ENCODE data around the gene MOB3A. TPM values are rescaled to one million over a fixed set of nuclear protein-coding genes. Genes with fewer than 3 reads are reported as not detected.
A peak's percentile ranks its signal among the peaks of the same experiment; 100 is the strongest.

Gene MOB3A
- total RNA-seq, 5 donors from 2014 or later (not counting 1 experiment from before 2014, with no cell fraction given), result 98.6 to 162 (median 142) TPM

GRCh38 chr19:2058570-2059421 is 37.3 kb downstream of the MOB3A start:
- Mint-ChIP-seq H3K27me3 (no peaks in the 10 kb centered on the region), H3K27ac (peak overlapping the region; percentile 81 to 85), H3K4me3 (peak overlapping the region in 2 of 3 donors; percentile 21 to 89), H3K36me3 (no peaks in the 10 kb centered on the region), H3K4me1 (peaks cover 48 to 65% (median 56%) of the 10 kb centered on the region in 3 donors), H3K9me3 (no peaks in the 10 kb centered on the region)
- 84% methylated on average over 6 of the region's 27 CpGs for whole genome bisulfite sequencing (ENCODE audit: insufficient coverage)
- DNase-seq (no peak), ATAC-seq (replicated peaks in 1 of 4) (no peak)
- Histone ChIP-seq H3K4me1 (ENCODE audit: control insufficient read depth in 1 of 2, extremely low read depth in 1 of 2, insufficient read depth in 2 of 2, low read length in 2 of 2) (peaks cover 50 to 81% of the 10 kb centered on the region in 2 experiments), H3K27ac (ENCODE audit: low read length) (peak overlapping the region; percentile 95), H3K36me3 (ENCODE audit: control insufficient read depth in 2 of 2, extremely low read depth in 1 of 2, insufficient read depth in 1 of 2, low read length in 1 of 2) (no peaks in the 10 kb centered on the region), H3K9me3 (no peaks in the 10 kb centered on the region), H3K4me3 (ENCODE audit: control insufficient read depth in 1 of 2, extremely low read depth in 1 of 2, low read length in 1 of 2) (no peak overlapping the region), H3K27me3 (replicated peaks in 1 of 2; ENCODE audit: control insufficient read depth in 2 of 2, extremely low read depth in 1 of 2, insufficient read depth in 2 of 2, low read length in 1 of 2) (no peaks in the 10 kb centered on the region)
- ChIA-PET CTCF (interaction anchor here in 1 of 2 donors (0.5 kb wide), 1 partner anchor 14 kb away, joined by 3 read pairs; no protein-coding TSS in a partner anchor), POLR2A (interaction anchor here in 1 of 2 donors (0.6 kb wide), 2 partner anchors 27 to 122 kb away, joined by 3 read pairs; no protein-coding TSS in a partner anchor)

GRCh38 chr19:2057484-2058469 is 38.3 kb downstream of the MOB3A start:
- Mint-ChIP-seq H3K4me3 (peak overlapping the region in 2 of 3 donors; percentile 13 to 89), H3K27ac (peak overlapping the region; percentile 81 to 85), H3K9me3 (no peaks in the 10 kb centered on the region), H3K4me1 (peaks cover 54 to 71% (median 55%) of the 10 kb centered on the region in 3 donors), H3K27me3 (no peaks in the 10 kb centered on the region), H3K36me3 (no peaks in the 10 kb centered on the region)
- no peak overlapping the region for H3K4me3 ChIP-seq (ENCODE audit: control insufficient read depth in 1 of 2, extremely low read depth in 1 of 2, low read length in 1 of 2)
- no peaks in the 10 kb centered on the region for H3K36me3 ChIP-seq (ENCODE audit: control insufficient read depth in 2 of 2, extremely low read depth in 1 of 2, insufficient read depth in 1 of 2, low read length in 1 of 2)
- H3K27me3 ChIP-seq (replicated peaks in 1 of 2; ENCODE audit: control insufficient read depth in 2 of 2, extremely low read depth in 1 of 2, insufficient read depth in 2 of 2, low read length in 1 of 2), result no peaks in the 10 kb centered on the region
- peaks cover 50 to 89% of the 10 kb centered on the region in 2 experiments for H3K4me1 ChIP-seq (ENCODE audit: control insufficient read depth in 1 of 2, extremely low read depth in 1 of 2, insufficient read depth in 2 of 2, low read length in 2 of 2)
- peak overlapping the region; percentile 63 for H3K27ac ChIP-seq (ENCODE audit: low read length)
- no peaks in the 10 kb centered on the region for H3K9me3 ChIP-seq
- ChIA-PET POLR2A (interaction anchor here in 1 of 2 donors (0.6 kb wide), 1 partner anchor 121 kb away, joined by 3 read pairs; no protein-coding TSS in a partner anchor), CTCF (interaction anchor here in 1 of 2 donors (0.5 kb wide), 1 partner anchor 62 kb away, joined by 4 read pairs; no protein-coding TSS in a partner anchor)
- ATAC-seq (replicated peaks in 1 of 4) (no peak), DNase-seq (no peak)
- 82% methylated on average over 20 of the region's 23 CpGs for WGBS (ENCODE audit: insufficient coverage)

- peak overlapping the region; percentile 81 to 85 for H3K27ac Mint-ChIP-seq
- H3K36me3 ChIP-seq (ENCODE audit: control insufficient read depth in 2 of 2, extremely low read depth in 1 of 2, insufficient read depth in 1 of 2, low read length in 1 of 2), result no peaks in the 10 kb centered on the region
- no peaks in the 10 kb centered on the region for H3K9me3 ChIP-seq
- H3K4me3 ChIP-seq (ENCODE audit: control insufficient read depth in 1 of 2, extremely low read depth in 1 of 2, low read length in 1 of 2), result peak overlapping the region in 1 of 2 donors; percentile 19
- H3K4me3 Mint-ChIP-seq, result peak overlapping the region; percentile 34 to 89 (median 56)
- CTCF ChIA-PET, result no interaction called here
- POLR2A ChIA-PET, result no interaction called here
- WGBS (ENCODE audit: insufficient coverage), result 11% methylated on average over 1 of the region's 5 CpGs
- ATAC-seq (replicated peaks in 1 of 4), result no peak
- H3K27me3 Mint-ChIP-seq, result no peaks in the 10 kb centered on the region
- H3K27me3 ChIP-seq (replicated peaks in 1 of 2; ENCODE audit: control insufficient read depth in 2 of 2, extremely low read depth in 1 of 2, insufficient read depth in 2 of 2, low read length in 1 of 2), result no peaks in the 10 kb centered on the region
- peak in 1 of 35 experiments; percentile 27 for DNase-seq
- H3K4me1 ChIP-seq (ENCODE audit: control insufficient read depth in 1 of 2, extremely low read depth in 1 of 2, insufficient read depth in 2 of 2, low read length in 2 of 2), result peaks cover 51 to 89% of the 10 kb centered on the region in 2 experiments
- peak overlapping the region; percentile 63 for H3K27ac ChIP-seq (ENCODE audit: low read length)
- H3K4me1 Mint-ChIP-seq, result peaks cover 54 to 70% (median 59%) of the 10 kb centered on the region in 3 donors
- H3K9me3 Mint-ChIP-seq, result no peaks in the 10 kb centered on the region
- H3K36me3 Mint-ChIP-seq, result no peaks in the 10 kb centered on the region
Observed at GRCh38 chr19:2056837-2057192, 39.3 kb downstream of the MOB3A start.

- CTCF ChIA-PET, result no interaction called here
- DNase-seq (peak in 1 of 35 experiments; percentile 25), ATAC-seq (replicated peaks in 1 of 4) (no peak)
- 48% methylated on average over 17 of the region's 22 CpGs for WGBS (ENCODE audit: insufficient coverage)
- POLR2A ChIA-PET, result no interaction called here
- Mint-ChIP-seq H3K27me3 (no peaks in the 10 kb centered on the region), H3K27ac (peak overlapping the region; percentile 94), H3K9me3 (no peaks in the 10 kb centered on the region), H3K4me3 (peak overlapping the region in 1 of 3 donors; percentile 89), H3K4me1 (peaks cover 58 to 72% (median 66%) of the 10 kb centered on the region in 3 donors), H3K36me3 (no peaks in the 10 kb centered on the region)
- Histone ChIP-seq H3K4me1 (ENCODE audit: control insufficient read depth in 1 of 2, extremely low read depth in 1 of 2, insufficient read depth in 2 of 2, low read length in 2 of 2) (peaks cover 53 to 91% of the 10 kb centered on the region in 2 experiments), H3K4me3 (ENCODE audit: control insufficient read depth in 1 of 2, extremely low read depth in 1 of 2, low read length in 1 of 2) (no peak overlapping the region), H3K36me3 (ENCODE audit: control insufficient read depth in 2 of 2, extremely low read depth in 1 of 2, insufficient read depth in 1 of 2, low read length in 1 of 2) (no peaks in the 10 kb centered on the region), H3K27ac (ENCODE audit: low read length) (peak overlapping the region; percentile 87), H3K9me3 (no peaks in the 10 kb centered on the region), H3K27me3 (replicated peaks in 1 of 2; ENCODE audit: control insufficient read depth in 2 of 2, extremely low read depth in 1 of 2, insufficient read depth in 2 of 2, low read length in 1 of 2) (no peaks in the 10 kb centered on the region)
Observed at GRCh38 chr19:2055931-2056836, 39.9 kb downstream of the MOB3A start.

- Mint-ChIP-seq H3K9me3 (no peaks in the 10 kb centered on the region), H3K4me1 (peaks cover 50 to 65% (median 60%) of the 10 kb centered on the region in 3 donors), H3K4me3 (peak overlapping the region in 2 of 3 donors; percentile 17 to 50), H3K27ac (peak overlapping the region; percentile 94), H3K36me3 (no peaks in the 10 kb centered on the region), H3K27me3 (no peaks in the 10 kb centered on the region)
- ATAC-seq (replicated peaks in 1 of 4) (no peak), DNase-seq (no peak)
- Histone ChIP-seq H3K27ac (ENCODE audit: low read length) (no peak overlapping the region), H3K9me3 (no peaks in the 10 kb centered on the region), H3K4me3 (ENCODE audit: control insufficient read depth in 1 of 2, extremely low read depth in 1 of 2, low read length in 1 of 2) (no peak overlapping the region), H3K36me3 (ENCODE audit: control insufficient read depth in 2 of 2, extremely low read depth in 1 of 2, insufficient read depth in 1 of 2, low read length in 1 of 2) (no peaks in the 10 kb centered on the region), H3K27me3 (replicated peaks in 1 of 2; ENCODE audit: control insufficient read depth in 2 of 2, extremely low read depth in 1 of 2, insufficient read depth in 2 of 2, low read length in 1 of 2) (no peaks in the 10 kb centered on the region), H3K4me1 (ENCODE audit: control insufficient read depth in 1 of 2, extremely low read depth in 1 of 2, insufficient read depth in 2 of 2, low read length in 2 of 2) (peaks cover 46 to 82% of the 10 kb centered on the region in 2 experiments)
- 81% methylated on average over 8 of the region's 8 CpGs for WGBS (ENCODE audit: insufficient coverage)
- POLR2A ChIA-PET, result no interaction called here
- CTCF ChIA-PET, result interaction anchor here in 1 of 2 donors (0.7 kb wide), 1 partner anchor 21 kb away, joined by 3 read pairs; no protein-coding TSS in a partner anchor
Observed at GRCh38 chr19:2054763-2055162, 41.4 kb downstream of the MOB3A start.

Data from T-cell (primary cell).